Measurements from ENCODE around the gene ECEL1.
"Not testable (repeated sequence)": the region's sequence is repeated elsewhere in the genome, so short reads cannot be mapped to it uniquely, and the experiment has no call there.

The ECEL1 gene, protein sequence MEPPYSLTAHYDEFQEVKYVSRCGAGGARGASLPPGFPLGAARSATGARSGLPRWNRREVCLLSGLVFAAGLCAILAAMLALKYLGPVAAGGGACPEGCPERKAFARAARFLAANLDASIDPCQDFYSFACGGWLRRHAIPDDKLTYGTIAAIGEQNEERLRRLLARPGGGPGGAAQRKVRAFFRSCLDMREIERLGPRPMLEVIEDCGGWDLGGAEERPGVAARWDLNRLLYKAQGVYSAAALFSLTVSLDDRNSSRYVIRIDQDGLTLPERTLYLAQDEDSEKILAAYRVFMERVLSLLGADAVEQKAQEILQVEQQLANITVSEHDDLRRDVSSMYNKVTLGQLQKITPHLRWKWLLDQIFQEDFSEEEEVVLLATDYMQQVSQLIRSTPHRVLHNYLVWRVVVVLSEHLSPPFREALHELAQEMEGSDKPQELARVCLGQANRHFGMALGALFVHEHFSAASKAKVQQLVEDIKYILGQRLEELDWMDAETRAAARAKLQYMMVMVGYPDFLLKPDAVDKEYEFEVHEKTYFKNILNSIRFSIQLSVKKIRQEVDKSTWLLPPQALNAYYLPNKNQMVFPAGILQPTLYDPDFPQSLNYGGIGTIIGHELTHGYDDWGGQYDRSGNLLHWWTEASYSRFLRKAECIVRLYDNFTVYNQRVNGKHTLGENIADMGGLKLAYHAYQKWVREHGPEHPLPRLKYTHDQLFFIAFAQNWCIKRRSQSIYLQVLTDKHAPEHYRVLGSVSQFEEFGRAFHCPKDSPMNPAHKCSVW

GRCh38 chr2:232487385-232488096 is at the start of gene ECEL1:
Gene ECEL1, minus strand, starts transcription at chr2:232487834. Its CDS starts 1,181 bp downstream, at chr2:232486653.
- DNase-seq = no peak

DNA sequence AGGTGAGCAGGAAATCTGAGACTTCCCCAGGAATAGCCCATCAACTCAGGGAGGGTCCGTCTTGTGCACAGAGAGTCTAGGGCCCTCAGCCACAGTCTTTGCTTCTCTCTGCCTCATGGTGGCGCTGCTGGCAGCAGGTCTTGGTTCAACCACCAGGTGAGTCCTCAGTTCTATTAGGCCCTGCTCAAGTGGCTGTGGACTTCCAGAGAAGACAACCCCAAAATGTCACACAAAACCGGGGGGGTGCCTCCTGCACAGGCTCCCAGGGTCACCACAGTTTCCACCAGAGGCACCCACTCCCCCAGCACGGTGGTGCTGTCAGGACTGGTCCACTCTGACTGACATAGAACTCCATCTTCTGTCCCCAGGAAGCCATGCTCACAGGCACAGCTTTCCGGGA is 49.4 kb upstream of the ECEL1 start:
- no peak for DNase-seq

DNA sequence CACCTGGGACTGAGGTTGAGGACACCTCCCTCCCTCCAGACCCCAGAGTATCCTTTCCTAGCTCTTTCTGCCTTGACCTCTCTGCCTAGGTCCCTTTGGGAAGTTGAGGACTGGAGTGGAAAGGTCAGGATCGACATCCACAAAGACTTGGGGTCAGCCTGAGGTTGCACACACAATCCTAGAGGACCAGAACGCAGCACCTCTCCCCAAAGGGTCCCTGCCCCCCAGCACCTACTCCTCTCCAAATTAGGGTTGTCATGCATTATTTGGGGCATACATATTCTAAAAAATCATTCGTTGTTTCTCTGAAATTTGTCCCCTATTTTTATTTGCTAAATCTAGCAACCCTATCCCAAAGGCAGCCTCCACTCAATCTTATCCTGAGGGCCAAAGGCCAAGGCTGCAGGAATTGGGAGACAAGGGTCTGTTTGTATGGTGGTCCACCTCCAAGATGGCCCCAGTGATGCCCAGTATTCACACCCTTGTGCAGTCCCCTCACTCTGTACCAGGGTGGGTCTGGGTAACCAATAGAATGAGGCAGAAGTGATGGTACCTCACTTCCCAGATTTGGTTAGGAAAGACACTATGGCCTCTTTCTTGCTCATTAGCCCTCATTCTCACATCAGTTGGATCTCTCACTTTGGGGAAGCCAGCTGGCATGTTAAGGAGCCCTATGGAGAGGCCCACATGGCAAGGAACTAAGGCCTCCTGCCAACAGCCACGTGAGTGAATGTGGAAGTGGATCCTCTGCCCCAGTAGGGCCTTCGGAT is 48.3 kb upstream of the ECEL1 start:
- no peak for DNase-seq

DNA sequence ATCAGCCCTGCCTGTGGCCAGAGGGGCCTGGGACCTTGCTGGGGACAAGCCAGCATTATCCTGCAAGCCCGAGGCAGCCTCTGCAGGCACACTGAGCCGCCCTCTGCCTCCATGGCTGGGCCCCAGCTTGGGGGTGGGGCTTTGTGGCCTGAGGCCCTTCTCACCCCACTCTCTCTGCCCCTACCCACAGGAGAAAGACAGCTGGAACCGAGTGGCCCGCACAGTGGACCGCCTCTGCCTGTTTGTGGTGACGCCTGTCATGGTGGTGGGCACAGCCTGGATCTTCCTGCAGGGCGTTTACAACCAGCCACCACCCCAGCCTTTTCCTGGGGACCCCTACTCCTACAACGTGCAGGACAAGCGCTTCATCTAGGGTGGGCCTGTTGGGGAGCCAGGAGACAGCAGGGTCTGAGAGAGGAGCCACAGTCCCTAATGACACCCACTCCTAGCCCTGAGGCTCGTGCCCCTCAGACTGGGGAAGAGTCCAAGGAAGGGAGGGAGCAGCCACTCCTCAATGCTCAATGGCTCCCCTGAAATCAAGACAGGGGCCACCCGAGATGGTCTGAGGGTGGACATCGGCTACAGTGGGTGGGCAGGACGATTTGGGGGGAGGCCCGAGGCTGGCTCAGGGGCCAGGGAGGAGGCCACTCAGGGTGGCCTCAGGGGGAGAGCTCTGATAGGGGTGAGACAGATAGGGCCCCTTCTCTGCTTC is 47.5 kb upstream of the ECEL1 start:
- DNase-seq = no peak

- no peak for DNase-seq
These were observed 46.5 kb upstream of the ECEL1 start for GRCh38 chr2:232533944-232534710.

DNA sequence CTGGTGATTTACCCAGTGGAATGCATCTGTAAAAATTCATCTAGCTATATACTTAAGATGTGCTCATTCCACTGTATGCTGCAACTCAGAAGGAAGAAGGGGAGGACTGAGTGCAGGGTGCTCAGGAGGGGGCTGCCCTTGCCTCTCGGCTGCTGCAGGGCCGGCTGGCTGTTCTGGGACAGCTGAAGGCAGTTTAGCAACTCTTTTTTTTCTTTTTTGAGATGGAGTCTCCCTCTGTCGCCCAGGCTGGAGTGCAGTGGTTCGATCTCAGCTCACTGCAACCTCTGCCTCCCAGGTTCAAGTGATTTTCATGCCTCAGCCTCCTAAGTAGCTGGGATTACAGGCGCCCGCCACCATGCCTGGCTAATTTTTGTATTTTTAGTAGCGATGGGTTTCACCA is 45.2 kb upstream of the ECEL1 start:
- DNase-seq = not testable (repeated sequence)

- no peak for DNase-seq
These were observed 44.8 kb upstream of the ECEL1 start for GRCh38 chr2:232532419-232532818.

DNA sequence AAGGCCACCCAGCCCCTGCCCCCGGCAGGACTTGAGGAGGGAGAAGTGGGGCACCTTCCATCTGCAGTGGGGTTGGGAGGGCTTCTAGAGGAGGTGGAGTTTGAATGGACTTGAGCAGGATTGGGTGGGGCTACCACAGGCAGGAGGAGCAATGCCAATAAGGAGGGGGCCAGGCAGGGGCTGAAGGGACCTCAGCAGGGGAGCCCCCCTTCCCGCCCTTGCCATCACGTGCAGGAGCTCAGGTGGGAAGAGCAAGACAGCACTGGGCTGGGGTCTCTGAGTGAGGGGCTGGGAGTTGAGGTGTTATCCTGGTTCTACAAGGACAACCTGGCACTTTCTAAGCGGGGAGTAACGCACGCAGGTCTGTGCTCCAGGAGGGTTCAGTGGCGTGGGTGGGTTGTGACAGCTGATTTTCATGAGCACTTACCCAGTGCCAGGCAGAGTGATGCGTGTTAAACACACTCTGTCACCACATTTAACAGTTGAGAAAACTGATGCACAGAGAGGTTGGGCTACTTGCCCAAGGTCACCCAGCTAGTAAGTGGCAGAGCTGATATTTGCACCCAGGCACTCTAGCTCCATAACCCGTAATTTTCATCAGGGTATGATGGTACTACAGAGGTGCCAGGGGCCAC is 43.1 kb upstream of the ECEL1 start:
- DNase-seq = no peak

GRCh38 chr2:232529806-232530547 is 42.3 kb upstream of the ECEL1 start:
- no peak for DNase-seq

- DNase-seq = no peak
These were observed 41.3 kb upstream of the ECEL1 start for GRCh38 chr2:232528746-232529460.

GRCh38 chr2:232527905-232528470 is 40.4 kb upstream of the ECEL1 start:
- no peak for DNase-seq

- DNase-seq = no peak
These were observed 38.8 kb upstream of the ECEL1 start for GRCh38 chr2:232526372-232526941.

- DNase-seq = no peak
These were observed 38.2 kb upstream of the ECEL1 start, which contains the start of gene CHRND for GRCh38 chr2:232525791-232526371. Gene CHRND, plus strand, starts transcription at chr2:232526160. Its CDS starts 56 bp downstream, at chr2:232526216.

DNA sequence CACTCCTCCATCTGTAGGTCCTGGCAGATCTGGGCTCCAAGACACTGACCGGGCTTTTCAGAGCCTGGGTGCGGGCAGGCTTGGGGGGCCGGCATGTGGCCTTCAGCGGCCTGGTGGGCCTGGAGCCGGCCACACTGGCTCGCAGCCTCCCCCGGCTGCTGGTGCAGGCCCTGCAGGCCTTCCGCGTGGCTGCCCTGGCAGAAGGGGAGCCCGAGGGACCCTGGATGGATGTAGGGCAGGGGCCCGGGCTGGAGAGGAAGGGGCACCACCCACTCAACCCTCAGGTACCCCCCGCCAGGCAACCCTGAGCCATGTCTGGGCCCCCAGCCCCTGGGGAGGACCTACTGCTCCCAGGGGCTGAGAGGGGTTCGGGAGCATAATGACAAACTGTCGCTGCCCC is 37.6 kb upstream of the ECEL1 start:
- DNase-seq = no peak

DNA sequence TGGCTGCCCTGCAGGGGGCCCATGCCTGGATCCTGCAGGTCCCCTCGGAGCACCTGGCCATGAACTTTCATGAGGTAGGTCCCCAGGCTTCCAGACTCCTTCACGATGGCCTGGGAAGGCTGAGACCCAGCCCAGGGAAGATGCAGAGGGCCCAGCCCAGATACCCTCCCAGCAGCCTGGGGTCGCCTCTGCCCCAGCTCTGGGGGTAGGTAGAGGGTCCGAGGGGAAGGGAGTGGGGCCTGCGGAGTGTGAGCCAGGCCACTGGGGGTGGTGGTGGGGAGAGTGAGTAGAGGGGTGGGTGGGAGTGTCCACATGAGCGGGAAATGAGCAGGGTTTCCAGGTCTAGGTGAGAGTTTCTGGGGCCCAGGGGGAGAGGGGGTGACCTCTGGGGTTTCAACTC is 37.1 kb upstream of the ECEL1 start:
- DNase-seq = no peak

GRCh38 chr2:232523682-232524597 is 36.3 kb upstream of the ECEL1 start:
- DNase-seq = no peak

DNA sequence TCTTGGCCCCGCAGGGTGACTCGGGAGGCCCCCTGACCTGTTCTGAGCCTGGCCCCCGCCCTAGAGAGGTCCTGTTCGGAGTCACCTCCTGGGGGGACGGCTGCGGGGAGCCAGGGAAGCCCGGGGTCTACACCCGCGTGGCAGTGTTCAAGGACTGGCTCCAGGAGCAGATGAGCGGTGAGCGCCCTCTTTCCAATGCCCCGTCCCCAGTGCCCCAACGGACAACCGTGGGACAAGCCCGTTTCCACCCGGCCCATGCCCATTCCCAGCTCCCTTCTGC is 35.7 kb upstream of the ECEL1 start:
- no peak for DNase-seq
